NB4 (cell line): Measurements from ENCODE around the gene ANKS1B.

Source experiments
- DNase-seq: peaks from one replicate; pipeline ENCODE4 v3.0.0; 2010; ENCODE audit warnings: low read depth
- H3K4me3 ChIP-seq: one replicate; pipeline ENCODE4 v1.5.1; 2011; ENCODE audit warnings: mild to moderate bottlenecking, low read depth, low read length, moderate library complexity
- CTCF ChIP-seq: IDR thresholded peaks from one replicate; pipeline ENCODE4 v1.5.1; 2012; ENCODE audit warnings: low read depth, low read length
- MAX ChIP-seq: IDR thresholded peaks from 2 replicates; pipeline ENCODE4 v1.6.1; 2011; ENCODE audit warnings: low read depth, low read length
- MYC ChIP-seq: IDR thresholded peaks from 2 replicates; pipeline ENCODE4 v1.6.1; 2011; ENCODE audit warnings: low read depth, low read length
- POLR2A ChIP-seq: IDR thresholded peaks from 2 replicates; pipeline ENCODE4 v1.6.1; 2011; ENCODE audit warnings: mild to moderate bottlenecking; ENCODE audit not compliant: insufficient read length; ENCODE audit errors: extremely low read depth

Gene ANKS1B

GRCh38 chr12:99309812-99310211 is 674.9 kb downstream of the ANKS1B start:
- no peak for DNase-seq
- TF ChIP-seq POLR2A, result no peak
- TF ChIP-seq CTCF, result no peak
- TF ChIP-seq MYC, result no peak
- TF ChIP-seq MAX, result no peak
- no peak overlapping the region for H3K4me3 ChIP-seq

GRCh38 chr12:99302874-99303273 is 681.9 kb downstream of the ANKS1B start:
- no peak for TF ChIP-seq POLR2A
- TF ChIP-seq CTCF, result no peak
- TF ChIP-seq MYC, result no peak
- no peak for TF ChIP-seq MAX
- H3K4me3 ChIP-seq, result no peak overlapping the region
- DNase-seq, result no peak

GRCh38 chr12:99287136-99287535 is 697.6 kb downstream of the ANKS1B start:
- DNase-seq, result no peak
- TF ChIP-seq CTCF, result no peak
- no peak for TF ChIP-seq POLR2A
- no peak for TF ChIP-seq MYC
- no peak for TF ChIP-seq MAX
- H3K4me3 ChIP-seq, result no peak overlapping the region

- no peak for TF ChIP-seq CTCF
- no peak for DNase-seq
- no peak overlapping the region for H3K4me3 ChIP-seq
These were observed 700.6 kb downstream of the ANKS1B start for GRCh38 chr12:99284161-99284560.

- H3K4me3 ChIP-seq, result no peak overlapping the region
- no peak for DNase-seq
- no peak for TF ChIP-seq CTCF
- TF ChIP-seq POLR2A, result no peak
- no peak for TF ChIP-seq MAX
- TF ChIP-seq MYC, result no peak
These were observed 702.1 kb downstream of the ANKS1B start for GRCh38 chr12:99282624-99283023.

- no peak overlapping the region for H3K4me3 ChIP-seq
- no peak for DNase-seq
- TF ChIP-seq MAX (no peak), POLR2A (no peak), MYC (no peak), CTCF (no peak)
These were observed 702.6 kb downstream of the ANKS1B start for GRCh38 chr12:99282086-99282485.
